ENCODE measurements around the gene MYCT1. TPM values are rescaled to one million over a fixed set of nuclear protein-coding genes. Genes with fewer than 3 reads are reported as not detected.

MYCT1 gene
- total and polyA plus RNA-seq, 9 donors = 2.7 to 17.9 (median 6.3) TPM

- Histone ChIP-seq H3K27ac (no peak overlapping the region), H3K9me3 (no peaks in the 10 kb centered on the region), H3K36me3 (no peaks in the 10 kb centered on the region), H3K4me3 (no peak overlapping the region), H3K4me1 (ENCODE audit: insufficient read depth) (no peaks in the 10 kb centered on the region), H3K27me3 (no peaks in the 10 kb centered on the region)
- DNase-seq = no peak
- intact Hi-C loops (cut with DNase I) = no loop called here
- 62 to 88% (median 63%) methylated on average over 4 of the region's 4 CpGs for WGBS, 3 donors
- no peak for TF ChIP-seq EP300 (IDR thresholded peaks at IDR 0.05)
- TF ChIP-seq POLR2A (IDR thresholded peaks at IDR 0.05) = no peak
- TF ChIP-seq CTCF (IDR thresholded peaks at IDR 0.05) = no peak
These were observed 28.6 kb downstream of the MYCT1 start for GRCh38 chr6:152726313-152726712.

- no peaks in the 10 kb centered on the region for H3K4me1 ChIP-seq (ENCODE audit: insufficient read depth)
- no peaks in the 10 kb centered on the region for H3K27me3 ChIP-seq
- H3K4me3 ChIP-seq = no peak overlapping the region
- intact Hi-C loops (cut with DNase I) = no loop called here
- no peak for DNase-seq
- no peak overlapping the region for H3K27ac ChIP-seq
- TF ChIP-seq CTCF (IDR thresholded peaks at IDR 0.05) (no peak), EP300 (IDR thresholded peaks at IDR 0.05) (no peak), POLR2A (IDR thresholded peaks at IDR 0.05) (no peak)
- H3K9me3 ChIP-seq = no peaks in the 10 kb centered on the region
- WGBS, 3 donors = 92 to 95% (median 93%) methylated on average over 3 of the region's 3 CpGs
- H3K36me3 ChIP-seq = no peaks in the 10 kb centered on the region
These were observed 29.8 kb downstream of the MYCT1 start for GRCh38 chr6:152727507-152727906.

GRCh38 chr6:152734630-152735029, 36.9 kb downstream of the MYCT1 start:
- Histone ChIP-seq H3K4me1 (ENCODE audit: insufficient read depth) (no peaks in the 10 kb centered on the region), H3K4me3 (no peak overlapping the region), H3K27ac (no peak overlapping the region), H3K9me3 (no peaks in the 10 kb centered on the region), H3K27me3 (no peaks in the 10 kb centered on the region), H3K36me3 (no peaks in the 10 kb centered on the region)
- no peak for DNase-seq
- TF ChIP-seq EP300 (IDR thresholded peaks at IDR 0.05) = no peak
- TF ChIP-seq CTCF (IDR thresholded peaks at IDR 0.05) = no peak
- no peak for TF ChIP-seq POLR2A (IDR thresholded peaks at IDR 0.05)
- intact Hi-C loops (cut with DNase I) = no loop called here
- WGBS, 3 donors = 74 to 84% (median 75%) methylated on average over 2 of the region's 2 CpGs

- no peak for TF ChIP-seq POLR2A (IDR thresholded peaks at IDR 0.05)
- TF ChIP-seq CTCF (IDR thresholded peaks at IDR 0.05) = no peak
- TF ChIP-seq EP300 (IDR thresholded peaks at IDR 0.05) = no peak
- H3K4me1 ChIP-seq (ENCODE audit: insufficient read depth) = no peaks in the 10 kb centered on the region
- H3K4me3 ChIP-seq = no peak overlapping the region
- WGBS, 3 donors = 64 to 71% (median 65%) methylated on average over 2 of the region's 2 CpGs
- intact Hi-C loops (cut with DNase I) = no loop called here
- DNase-seq = no peak
- no peaks in the 10 kb centered on the region for H3K27me3 ChIP-seq
- H3K27ac ChIP-seq = no peak overlapping the region
- H3K9me3 ChIP-seq = no peaks in the 10 kb centered on the region
- H3K36me3 ChIP-seq = no peaks in the 10 kb centered on the region
These were observed 39.1 kb downstream of the MYCT1 start for GRCh38 chr6:152736687-152737273.

Data from ovary (tissue), 9 donors.